HEK293 (cell line): Measurements from ENCODE around the gene SYT2.

Source experiments
- GLI4 ChIP-seq: fragments of 450-650 bp; formaldehyde crosslinking; IDR thresholded peaks from 2 replicates; pipeline ENCODE4 v1.5.1; 2016; ENCODE audit warnings: missing biosample characterization, missing genetic modification characterization
- HOXC10 ChIP-seq: sonication (generic); formaldehyde crosslinking; IDR thresholded peaks from 2 replicates; pipeline ENCODE4 v1.8.1; 2023; ENCODE audit warnings: mild to moderate bottlenecking, missing genetic modification reagents
- SETDB1 ChIP-seq: IDR thresholded peaks from one replicate; pipeline ENCODE4 v1.6.1; 2017; ENCODE audit warnings: mild to moderate bottlenecking, low read length, moderate library complexity, mixed read lengths; ENCODE audit not compliant: insufficient read length
- SP3 ChIP-seq: fragments of 450-650 bp; formaldehyde crosslinking; IDR thresholded peaks from 2 replicates; pipeline ENCODE4 v1.5.1; 2016; ENCODE audit warnings: missing biosample characterization, missing genetic modification characterization
- ZBTB11 ChIP-seq: fragments of 450-650 bp; formaldehyde crosslinking; conservative IDR thresholded peaks from 2 replicates; pipeline ENCODE4 v1.5.1; 2016; ENCODE audit warnings: low read depth, missing biosample characterization, missing genetic modification characterization
- ZBTB17 ChIP-seq: fragments of 450-650 bp; formaldehyde crosslinking; IDR thresholded peaks from 2 replicates; pipeline ENCODE4 v1.5.1; 2016; ENCODE audit warnings: missing biosample characterization, missing genetic modification characterization
- ZNF10 ChIP-seq: fragments of 450-650 bp; formaldehyde crosslinking; IDR thresholded peaks from 2 replicates; pipeline ENCODE4 v1.5.1; 2017; ENCODE audit warnings: missing biosample characterization, missing genetic modification characterization
- ZNF175 ChIP-seq: fragments of 450-650 bp; formaldehyde crosslinking; IDR thresholded peaks from 2 replicates; pipeline ENCODE4 v1.5.1; 2016; ENCODE audit warnings: missing biosample characterization, missing genetic modification characterization
- ZNF202 ChIP-seq: fragments of 450-650 bp; formaldehyde crosslinking; IDR thresholded peaks from 2 replicates; pipeline ENCODE4 v1.5.1; 2016; ENCODE audit warnings: missing biosample characterization, missing genetic modification characterization, borderline replicate concordance
- ZNF248 ChIP-seq: fragments of 450-650 bp; formaldehyde crosslinking; IDR thresholded peaks from 2 replicates; pipeline ENCODE4 v1.5.1; 2017; ENCODE audit warnings: missing biosample characterization, missing genetic modification characterization
- ZNF335 ChIP-seq: fragments of 450-650 bp; formaldehyde crosslinking; conservative IDR thresholded peaks from 2 replicates; pipeline ENCODE4 v1.5.1; 2016; ENCODE audit warnings: missing biosample characterization, missing genetic modification characterization
- ZNF366 ChIP-seq: fragments of 450-650 bp; formaldehyde crosslinking; conservative IDR thresholded peaks from 2 replicates; pipeline ENCODE4 v1.5.1; 2016; ENCODE audit warnings: missing biosample characterization, missing genetic modification characterization
- ZNF394 ChIP-seq: fragments of 450-650 bp; formaldehyde crosslinking; IDR thresholded peaks from 2 replicates; pipeline ENCODE4 v1.5.1; 2016; ENCODE audit warnings: missing biosample characterization, missing genetic modification characterization, mild to moderate bottlenecking, moderate library complexity, borderline replicate concordance
- ZNF404 ChIP-seq: fragments of 450-650 bp; formaldehyde crosslinking; IDR thresholded peaks from 2 replicates; pipeline ENCODE4 v1.5.1; 2017; ENCODE audit warnings: missing biosample characterization, missing genetic modification characterization
- ZNF548 ChIP-seq: fragments of 450-650 bp; formaldehyde crosslinking; IDR thresholded peaks from 2 replicates; pipeline ENCODE4 v1.5.1; 2016; ENCODE audit warnings: missing biosample characterization, missing genetic modification characterization
- ZNF571 ChIP-seq: fragments of 450-650 bp; formaldehyde crosslinking; IDR thresholded peaks from 2 replicates; pipeline ENCODE4 v1.5.0; 2017; ENCODE audit warnings: missing biosample characterization, missing genetic modification characterization
- ZNF610 ChIP-seq: fragments of 450-650 bp; formaldehyde crosslinking; IDR thresholded peaks from 2 replicates; pipeline ENCODE4 v1.5.1; 2016; ENCODE audit warnings: missing biosample characterization, missing genetic modification characterization, borderline replicate concordance
- ZNF654 ChIP-seq: fragments of 450-650 bp; formaldehyde crosslinking; IDR thresholded peaks from 2 replicates; pipeline ENCODE4 v1.5.1; 2016; ENCODE audit warnings: low read depth, missing biosample characterization, missing genetic modification characterization
- ZNF658 ChIP-seq: fragments of 450-650 bp; formaldehyde crosslinking; IDR thresholded peaks from 2 replicates; pipeline ENCODE4; 2016; ENCODE audit warnings: missing biosample characterization, missing genetic modification characterization
- ZNF660 ChIP-seq: fragments of 450-650 bp; IDR thresholded peaks from 2 replicates; pipeline ENCODE4 v1.5.1; 2018; ENCODE audit warnings: missing biosample characterization, mild to moderate bottlenecking, missing genetic modification characterization
- ZNF701 ChIP-seq: fragments of 450-650 bp; formaldehyde crosslinking; IDR thresholded peaks from 2 replicates; pipeline ENCODE4 v1.5.1; 2016; ENCODE audit warnings: missing biosample characterization, missing genetic modification characterization
- ZSCAN16 ChIP-seq: fragments of 450-650 bp; formaldehyde crosslinking; IDR thresholded peaks from 2 replicates; pipeline ENCODE4 v1.5.1; 2016; ENCODE audit warnings: missing biosample characterization, missing genetic modification characterization
- TF ChIP-seq, protein P1 (sequence below): fragments of 450-650 bp; formaldehyde crosslinking; optimal IDR thresholded peaks from 2 replicates; pipeline ENCODE3; 2016; ENCODE audit warnings: missing biosample characterization, mild to moderate bottlenecking, missing genetic modification characterization
- TF ChIP-seq, protein P2 (sequence below): fragments of 450-650 bp; formaldehyde crosslinking; IDR thresholded peaks from 2 replicates; pipeline ENCODE4 v1.5.1; 2017; ENCODE audit warnings: missing biosample characterization, missing genetic modification characterization
- TF ChIP-seq, protein P3 (sequence below): fragments of 450-650 bp; formaldehyde crosslinking; IDR thresholded peaks from 2 replicates; pipeline ENCODE4 v1.5.1; 2016; ENCODE audit warnings: missing biosample characterization, missing genetic modification characterization, borderline replicate concordance
- TF ChIP-seq, protein P4 (sequence below): fragments of 450-650 bp; formaldehyde crosslinking; IDR thresholded peaks from 2 replicates; pipeline ENCODE4 v1.5.1; 2016; ENCODE audit warnings: missing biosample characterization, missing genetic modification characterization
- TF ChIP-seq, protein P5 (sequence below): fragments of 450-650 bp; formaldehyde crosslinking; IDR thresholded peaks from 2 replicates; pipeline ENCODE4 v1.5.1; 2016; ENCODE audit warnings: missing biosample characterization, missing genetic modification characterization
- TF ChIP-seq, protein P6 (sequence below): IDR thresholded peaks from 2 replicates; pipeline ENCODE4 v1.6.1; 2011; ENCODE audit warnings: mild to moderate bottlenecking, low read depth, low read length, borderline replicate concordance

SYT2 gene

GRCh38 chr1:202589190-202589930, 120.9 kb downstream of the SYT2 start (continued):
- TF ChIP-seq, protein P1, sequence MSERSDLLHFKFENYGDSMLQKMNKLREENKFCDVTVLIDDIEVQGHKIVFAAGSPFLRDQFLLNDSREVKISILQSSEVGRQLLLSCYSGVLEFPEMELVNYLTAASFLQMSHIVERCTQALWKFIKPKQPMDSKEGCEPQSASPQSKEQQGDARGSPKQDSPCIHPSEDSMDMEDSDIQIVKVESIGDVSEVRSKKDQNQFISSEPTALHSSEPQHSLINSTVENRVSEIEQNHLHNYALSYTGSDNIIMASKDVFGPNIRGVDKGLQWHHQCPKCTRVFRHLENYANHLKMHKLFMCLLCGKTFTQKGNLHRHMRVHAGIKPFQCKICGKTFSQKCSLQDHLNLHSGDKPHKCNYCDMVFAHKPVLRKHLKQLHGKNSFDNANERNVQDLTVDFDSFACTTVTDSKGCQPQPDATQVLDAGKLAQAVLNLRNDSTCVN, result no peak
- no peak for TF ChIP-seq ZNF654 (tag by site-specific recombination)
- TF ChIP-seq, protein P2, sequence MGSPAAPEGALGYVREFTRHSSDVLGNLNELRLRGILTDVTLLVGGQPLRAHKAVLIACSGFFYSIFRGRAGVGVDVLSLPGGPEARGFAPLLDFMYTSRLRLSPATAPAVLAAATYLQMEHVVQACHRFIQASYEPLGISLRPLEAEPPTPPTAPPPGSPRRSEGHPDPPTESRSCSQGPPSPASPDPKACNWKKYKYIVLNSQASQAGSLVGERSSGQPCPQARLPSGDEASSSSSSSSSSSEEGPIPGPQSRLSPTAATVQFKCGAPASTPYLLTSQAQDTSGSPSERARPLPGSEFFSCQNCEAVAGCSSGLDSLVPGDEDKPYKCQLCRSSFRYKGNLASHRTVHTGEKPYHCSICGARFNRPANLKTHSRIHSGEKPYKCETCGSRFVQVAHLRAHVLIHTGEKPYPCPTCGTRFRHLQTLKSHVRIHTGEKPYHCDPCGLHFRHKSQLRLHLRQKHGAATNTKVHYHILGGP (tag by site-specific recombination), result no peak
- TF ChIP-seq ZNF660 (tag by site-specific recombination), result peak; percentile 88; the same call in 1 of the 2 replicates
- TF ChIP-seq SETDB1, result no peak
- no peak for TF ChIP-seq ZNF175 (tag by site-specific recombination)
- TF ChIP-seq ZNF610, result no peak
- peak; percentile 69 for TF ChIP-seq ZBTB17 (tag by site-specific recombination)
- TF ChIP-seq, protein P3, sequence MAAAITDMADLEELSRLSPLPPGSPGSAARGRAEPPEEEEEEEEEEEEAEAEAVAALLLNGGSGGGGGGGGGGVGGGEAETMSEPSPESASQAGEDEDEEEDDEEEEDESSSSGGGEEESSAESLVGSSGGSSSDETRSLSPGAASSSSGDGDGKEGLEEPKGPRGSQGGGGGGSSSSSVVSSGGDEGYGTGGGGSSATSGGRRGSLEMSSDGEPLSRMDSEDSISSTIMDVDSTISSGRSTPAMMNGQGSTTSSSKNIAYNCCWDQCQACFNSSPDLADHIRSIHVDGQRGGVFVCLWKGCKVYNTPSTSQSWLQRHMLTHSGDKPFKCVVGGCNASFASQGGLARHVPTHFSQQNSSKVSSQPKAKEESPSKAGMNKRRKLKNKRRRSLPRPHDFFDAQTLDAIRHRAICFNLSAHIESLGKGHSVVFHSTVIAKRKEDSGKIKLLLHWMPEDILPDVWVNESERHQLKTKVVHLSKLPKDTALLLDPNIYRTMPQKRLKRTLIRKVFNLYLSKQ (tag by site-specific recombination), result no peak
- TF ChIP-seq SP3, result 0 out of 2 replicates have a peak, but pooled peaks have one; percentile 19
- no peak for TF ChIP-seq GLI4 (tag by site-specific recombination)
- no peak for TF ChIP-seq ZNF202 (tag by site-specific recombination)
- TF ChIP-seq ZNF394, result peak; percentile 59; the same call in 1 of the 2 replicates
- TF ChIP-seq, protein P4, sequence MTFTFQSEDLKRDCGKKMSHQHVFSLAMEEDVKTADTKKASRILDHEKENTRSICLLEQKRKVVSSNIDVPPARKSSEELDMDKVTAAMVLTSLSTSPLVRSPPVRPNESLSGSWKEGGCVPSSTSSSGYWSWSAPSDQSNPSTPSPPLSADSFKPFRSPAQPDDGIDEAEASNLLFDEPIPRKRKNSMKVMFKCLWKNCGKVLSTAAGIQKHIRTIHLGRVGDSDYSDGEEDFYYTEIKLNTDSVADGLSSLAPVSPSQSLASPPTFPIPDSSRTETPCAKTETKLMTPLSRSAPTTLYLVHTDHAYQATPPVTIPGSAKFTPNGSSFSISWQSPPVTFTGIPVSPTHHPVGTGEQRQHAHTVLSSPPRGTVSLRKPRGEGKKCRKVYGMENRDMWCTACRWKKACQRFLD (tag by site-specific recombination), result no peak
- no peak for TF ChIP-seq ZNF701 (tag by site-specific recombination)
- TF ChIP-seq, protein P5, sequence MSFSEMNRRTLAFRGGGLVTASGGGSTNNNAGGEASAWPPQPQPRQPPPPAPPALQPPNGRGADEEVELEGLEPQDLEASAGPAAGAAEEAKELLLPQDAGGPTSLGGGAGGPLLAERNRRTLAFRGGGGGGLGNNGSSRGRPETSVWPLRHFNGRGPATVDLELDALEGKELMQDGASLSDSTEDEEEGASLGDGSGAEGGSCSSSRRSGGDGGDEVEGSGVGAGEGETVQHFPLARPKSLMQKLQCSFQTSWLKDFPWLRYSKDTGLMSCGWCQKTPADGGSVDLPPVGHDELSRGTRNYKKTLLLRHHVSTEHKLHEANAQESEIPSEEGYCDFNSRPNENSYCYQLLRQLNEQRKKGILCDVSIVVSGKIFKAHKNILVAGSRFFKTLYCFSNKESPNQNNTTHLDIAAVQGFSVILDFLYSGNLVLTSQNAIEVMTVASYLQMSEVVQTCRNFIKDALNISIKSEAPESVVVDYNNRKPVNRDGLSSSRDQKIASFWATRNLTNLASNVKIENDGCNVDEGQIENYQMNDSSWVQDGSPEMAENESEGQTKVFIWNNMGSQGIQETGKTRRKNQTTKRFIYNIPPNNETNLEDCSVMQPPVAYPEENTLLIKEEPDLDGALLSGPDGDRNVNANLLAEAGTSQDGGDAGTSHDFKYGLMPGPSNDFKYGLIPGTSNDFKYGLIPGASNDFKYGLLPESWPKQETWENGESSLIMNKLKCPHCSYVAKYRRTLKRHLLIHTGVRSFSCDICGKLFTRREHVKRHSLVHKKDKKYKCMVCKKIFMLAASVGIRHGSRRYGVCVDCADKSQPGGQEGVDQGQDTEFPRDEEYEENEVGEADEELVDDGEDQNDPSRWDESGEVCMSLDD (tag by site-specific recombination), result no peak
- TF ChIP-seq ZNF335 (tag by site-specific recombination), result no peak
- TF ChIP-seq ZNF658 (tag by site-specific recombination), result no peak
- TF ChIP-seq ZNF404 (tag by site-specific recombination), result no peak
- TF ChIP-seq ZNF548, result no peak
- TF ChIP-seq ZNF10 (tag by site-specific recombination), result no peak
- peak; percentile 80 for TF ChIP-seq ZNF366 (tag by site-specific recombination)
- no peak for TF ChIP-seq ZBTB11 (tag by site-specific recombination)
- TF ChIP-seq ZNF248 (tag by site-specific recombination), result no peak
- TF ChIP-seq ZNF571 (tag by site-specific recombination), result no peak
- TF ChIP-seq ZSCAN16, result no peak
- TF ChIP-seq HOXC10, result no peak
- TF ChIP-seq, protein P6, sequence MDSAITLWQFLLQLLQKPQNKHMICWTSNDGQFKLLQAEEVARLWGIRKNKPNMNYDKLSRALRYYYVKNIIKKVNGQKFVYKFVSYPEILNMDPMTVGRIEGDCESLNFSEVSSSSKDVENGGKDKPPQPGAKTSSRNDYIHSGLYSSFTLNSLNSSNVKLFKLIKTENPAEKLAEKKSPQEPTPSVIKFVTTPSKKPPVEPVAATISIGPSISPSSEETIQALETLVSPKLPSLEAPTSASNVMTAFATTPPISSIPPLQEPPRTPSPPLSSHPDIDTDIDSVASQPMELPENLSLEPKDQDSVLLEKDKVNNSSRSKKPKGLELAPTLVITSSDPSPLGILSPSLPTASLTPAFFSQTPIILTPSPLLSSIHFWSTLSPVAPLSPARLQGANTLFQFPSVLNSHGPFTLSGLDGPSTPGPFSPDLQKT, result no peak
